ENCODE data around the gene TMEM175.

TMEM175 gene

GRCh38 chr4:930028-930551, 2.2 kb upstream of the TMEM175 start (continued):
- TF ChIP-seq ZNF18 (tag by site-specific recombination; IDR thresholded peaks at IDR 0.05): 0 out of 2 replicates have a peak, but pooled peaks have one; percentile 27
- no peak for TF ChIP-seq ZNF558 (tag by site-specific recombination; IDR thresholded peaks at IDR 0.05)
- TF ChIP-seq ZNF366 (tag by site-specific recombination; conservative IDR thresholded peaks at IDR 0.05): peak; percentile 56; the same call in 1 of the 2 replicates
- TF ChIP-seq, protein P1, sequence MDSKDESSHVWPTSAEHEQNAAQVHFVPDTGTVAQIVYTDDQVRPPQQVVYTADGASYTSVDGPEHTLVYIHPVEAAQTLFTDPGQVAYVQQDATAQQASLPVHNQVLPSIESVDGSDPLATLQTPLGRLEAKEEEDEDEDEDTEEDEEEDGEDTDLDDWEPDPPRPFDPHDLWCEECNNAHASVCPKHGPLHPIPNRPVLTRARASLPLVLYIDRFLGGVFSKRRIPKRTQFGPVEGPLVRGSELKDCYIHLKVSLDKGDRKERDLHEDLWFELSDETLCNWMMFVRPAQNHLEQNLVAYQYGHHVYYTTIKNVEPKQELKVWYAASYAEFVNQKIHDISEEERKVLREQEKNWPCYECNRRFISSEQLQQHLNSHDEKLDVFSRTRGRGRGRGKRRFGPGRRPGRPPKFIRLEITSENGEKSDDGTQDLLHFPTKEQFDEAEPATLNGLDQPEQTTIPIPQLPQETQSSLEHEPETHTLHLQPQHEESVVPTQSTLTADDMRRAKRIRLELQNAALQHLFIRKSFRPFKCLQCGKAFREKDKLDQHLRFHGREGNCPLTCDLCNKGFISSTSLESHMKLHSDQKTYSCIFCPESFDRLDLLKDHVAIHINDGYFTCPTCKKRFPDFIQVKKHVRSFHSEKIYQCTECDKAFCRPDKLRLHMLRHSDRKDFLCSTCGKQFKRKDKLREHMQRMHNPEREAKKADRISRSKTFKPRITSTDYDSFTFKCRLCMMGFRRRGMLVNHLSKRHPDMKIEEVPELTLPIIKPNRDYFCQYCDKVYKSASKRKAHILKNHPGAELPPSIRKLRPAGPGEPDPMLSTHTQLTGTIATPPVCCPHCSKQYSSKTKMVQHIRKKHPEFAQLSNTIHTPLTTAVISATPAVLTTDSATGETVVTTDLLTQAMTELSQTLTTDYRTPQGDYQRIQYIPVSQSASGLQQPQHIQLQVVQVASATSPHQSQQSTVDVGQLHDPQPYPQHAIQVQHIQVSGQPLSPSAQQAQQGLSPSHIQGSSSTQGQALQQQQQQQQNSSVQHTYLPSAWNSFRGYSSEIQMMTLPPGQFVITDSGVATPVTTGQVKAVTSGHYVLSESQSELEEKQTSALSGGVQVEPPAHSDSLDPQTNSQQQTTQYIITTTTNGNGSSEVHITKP (tag by site-specific recombination; IDR thresholded peaks at IDR 0.05): no peak
- no peak for TF ChIP-seq YY1 (tag by site-specific recombination; IDR thresholded peaks at IDR 0.05)
- peak; percentile 73; the same call in 1 of the 2 replicates for TF ChIP-seq OSR2 (tag by site-specific recombination; IDR thresholded peaks at IDR 0.05)
- no peak for TF ChIP-seq ZNF670 (tag by site-specific recombination; IDR thresholded peaks at IDR 0.05; ENCODE audit: low read depth)
- peak; percentile 97 for TF ChIP-seq PRDM6 (tag by site-specific recombination; IDR thresholded peaks at IDR 0.05)
- no peak for TF ChIP-seq ZNF138 (tag by site-specific recombination; IDR thresholded peaks at IDR 0.05; ENCODE audit: borderline replicate concordance)
- peak; percentile 68 for TF ChIP-seq WT1 (tag by site-specific recombination; IDR thresholded peaks at IDR 0.05)
- no peak for TF ChIP-seq ZNF132 (tag by site-specific recombination; IDR thresholded peaks at IDR 0.05; ENCODE audit: borderline replicate concordance)
- no peak for TF ChIP-seq ZNF146 (tag by site-specific recombination; IDR thresholded peaks at IDR 0.05)
- no peak for TF ChIP-seq ZNF639 (tag by site-specific recombination; IDR thresholded peaks at IDR 0.05)
- no peak for TF ChIP-seq ZFP3 (tag by site-specific recombination; IDR thresholded peaks at IDR 0.05; ENCODE audit: low read depth)
- no peak for TF ChIP-seq ZNF843 (tag by site-specific recombination; IDR thresholded peaks at IDR 0.05)
- TF ChIP-seq, protein P2, sequence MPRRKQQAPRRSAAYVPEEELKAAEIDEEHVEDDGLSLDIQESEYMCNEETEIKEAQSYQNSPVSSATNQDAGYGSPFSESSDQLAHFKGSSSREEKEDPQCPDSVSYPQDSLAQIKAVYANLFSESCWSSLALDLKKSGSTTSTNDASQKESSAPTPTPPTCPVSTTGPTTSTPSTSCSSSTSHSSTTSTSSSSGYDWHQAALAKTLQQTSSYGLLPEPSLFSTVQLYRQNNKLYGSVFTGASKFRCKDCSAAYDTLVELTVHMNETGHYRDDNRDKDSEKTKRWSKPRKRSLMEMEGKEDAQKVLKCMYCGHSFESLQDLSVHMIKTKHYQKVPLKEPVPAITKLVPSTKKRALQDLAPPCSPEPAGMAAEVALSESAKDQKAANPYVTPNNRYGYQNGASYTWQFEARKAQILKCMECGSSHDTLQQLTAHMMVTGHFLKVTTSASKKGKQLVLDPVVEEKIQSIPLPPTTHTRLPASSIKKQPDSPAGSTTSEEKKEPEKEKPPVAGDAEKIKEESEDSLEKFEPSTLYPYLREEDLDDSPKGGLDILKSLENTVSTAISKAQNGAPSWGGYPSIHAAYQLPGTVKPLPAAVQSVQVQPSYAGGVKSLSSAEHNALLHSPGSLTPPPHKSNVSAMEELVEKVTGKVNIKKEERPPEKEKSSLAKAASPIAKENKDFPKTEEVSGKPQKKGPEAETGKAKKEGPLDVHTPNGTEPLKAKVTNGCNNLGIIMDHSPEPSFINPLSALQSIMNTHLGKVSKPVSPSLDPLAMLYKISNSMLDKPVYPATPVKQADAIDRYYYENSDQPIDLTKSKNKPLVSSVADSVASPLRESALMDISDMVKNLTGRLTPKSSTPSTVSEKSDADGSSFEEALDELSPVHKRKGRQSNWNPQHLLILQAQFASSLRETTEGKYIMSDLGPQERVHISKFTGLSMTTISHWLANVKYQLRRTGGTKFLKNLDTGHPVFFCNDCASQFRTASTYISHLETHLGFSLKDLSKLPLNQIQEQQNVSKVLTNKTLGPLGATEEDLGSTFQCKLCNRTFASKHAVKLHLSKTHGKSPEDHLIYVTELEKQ (tag by site-specific recombination; IDR thresholded peaks at IDR 0.05; ENCODE audit: borderline replicate concordance): no peak
- no peak for TF ChIP-seq ZNF394 (tag by site-specific recombination; IDR thresholded peaks at IDR 0.05; ENCODE audit: borderline replicate concordance)
- TF ChIP-seq ZNF211 (tag by site-specific recombination; IDR thresholded peaks at IDR 0.05; ENCODE audit: low read depth): no peak
- 0 out of 2 replicates have a peak, but pooled peaks have one; percentile 36 for TF ChIP-seq IKZF3 (tag by site-specific recombination; IDR thresholded peaks at IDR 0.05)

Data from HEK293 (cell line).